IMR-90 (cell line): ENCODE results near the gene ZNF853. TPM values are rescaled to one million over a fixed set of nuclear protein-coding genes. Genes with fewer than 3 reads are reported as not detected.

Experiments
- ATAC-seq: fragments of 200-7000 bp; cut with Tn5 transposase; 2 replicates; pipeline ENCODE4 v1.9.1; 2020; ENCODE audit warnings: low read depth, mild to moderate bottlenecking, moderate library complexity
- BruUV-seq: library from RNA; stranded (reverse); fragments of 400-500 nt; replicated peaks from 2 replicates; lab custom pipeline; 2021; lab: Mats Ljungman, UMichigan
- CTCF ChIA-PET: fragments of 300-600 bp; formaldehyde crosslinking; extraction: SDS; loops from one replicate; lab custom pipeline; 2021; ENCODE audit warnings: antibody characterized with exemption; lab: Yijun Ruan, JAX
- POLR2A ChIA-PET: fragments of 300-600 bp; sonication (Branson Sonifier 250); formaldehyde crosslinking; loops from one replicate; lab custom pipeline; 2022; ENCODE audit warnings: antibody characterized with exemption; ENCODE audit not compliant: unreplicated experiment; lab: Charles Lee
- DNase-seq: peaks from one replicate; pipeline ENCODE4 v3.0.0; 2013
- H2AFZ ChIP-seq: replicated peaks from 2 replicates; pipeline ENCODE3; 2013; ENCODE audit warnings: low read length, mild to moderate bottlenecking; ENCODE audit not compliant: poor library complexity
- H2AK5ac ChIP-seq: 2 replicates; pipeline ENCODE4 v1.6.1; 2013; ENCODE audit warnings: low read depth, low read length, inconsistent platforms
- H2AK9ac ChIP-seq: replicated peaks from 2 replicates; pipeline ENCODE3; 2013; ENCODE audit warnings: mild to moderate bottlenecking, low read depth, low read length, moderate library complexity; ENCODE audit not compliant: poor library complexity
- H2BK120ac ChIP-seq: 2 replicates; pipeline ENCODE4 v1.6.1; 2013; ENCODE audit warnings: low read depth, low read length, inconsistent platforms
- H2BK15ac ChIP-seq: 3 replicates; pipeline ENCODE4 v1.6.1; 2013; ENCODE audit warnings: low read depth, low read length, inconsistent platforms
- H2BK20ac ChIP-seq: 2 replicates; pipeline ENCODE4 v1.6.1; 2013; ENCODE audit warnings: low read depth, mild to moderate bottlenecking, inconsistent platforms, low read length, moderate library complexity
- H2BK5ac ChIP-seq: 2 replicates; pipeline ENCODE4 v1.6.1; 2013; ENCODE audit warnings: mild to moderate bottlenecking, low read depth, low read length, inconsistent platforms; ENCODE audit not compliant: poor library complexity, severe bottlenecking
- H3K14ac ChIP-seq: replicated peaks from 2 replicates; pipeline ENCODE4 v1.6.1; 2013; ENCODE audit warnings: low read depth, low read length, inconsistent platforms
- H3K18ac ChIP-seq: 2 replicates; pipeline ENCODE4 v1.6.1; 2013; ENCODE audit warnings: low read depth, low read length, control low read depth
- H3K23ac ChIP-seq: 2 replicates; pipeline ENCODE4 v1.6.1; 2013; ENCODE audit warnings: low read depth, low read length, inconsistent platforms
- H3K27ac ChIP-seq: 2 replicates; pipeline ENCODE4 v1.5.1; 2013; ENCODE audit warnings: mild to moderate bottlenecking, control low read depth, low read length; ENCODE audit not compliant: insufficient read depth
- H3K27me3 ChIP-seq: 2 replicates; pipeline ENCODE4 v1.6.1; 2013; ENCODE audit warnings: low read length; ENCODE audit not compliant: control insufficient read depth, insufficient read depth
- H3K36me3 ChIP-seq: 2 replicates; pipeline ENCODE4 v1.6.1; 2013; ENCODE audit warnings: low read length, mixed read lengths; ENCODE audit not compliant: control insufficient read depth, insufficient read depth
- H3K4ac ChIP-seq: 2 replicates; pipeline ENCODE4 v1.6.1; 2013; ENCODE audit warnings: low read depth, low read length, inconsistent platforms
- H3K4me1 ChIP-seq: 2 replicates; pipeline ENCODE4 v1.6.1; 2013; ENCODE audit warnings: low read length, mixed read lengths; ENCODE audit not compliant: control insufficient read depth, insufficient read depth
- H3K4me2 ChIP-seq: 2 replicates; pipeline ENCODE4 v1.6.1; 2013; ENCODE audit warnings: low read depth, mild to moderate bottlenecking, control low read depth, low read length, moderate library complexity
- H3K4me3 ChIP-seq: 2 replicates; pipeline ENCODE4 v1.5.1; 2013; ENCODE audit warnings: low read depth, mild to moderate bottlenecking, control low read depth, low read length, moderate library complexity; ENCODE audit not compliant: insufficient read depth
- H3K56ac ChIP-seq: 2 replicates; pipeline ENCODE4 v1.6.1; 2013; ENCODE audit warnings: low read length, inconsistent platforms; ENCODE audit not compliant: insufficient read depth; ENCODE audit errors: extremely low read depth
- H3K79me1 ChIP-seq, 2 experiments: 2 replicates each; pipeline ENCODE4 v1.6.1; 2013; ENCODE audit warnings: low read length in 2 of 2, inconsistent platforms in 1 of 2, low read depth in 1 of 2
- H3K9ac ChIP-seq: 2 replicates; pipeline ENCODE4 v1.6.1; 2013; ENCODE audit warnings: low read depth, low read length, control low read depth
- H3K9me1 ChIP-seq: 2 replicates; pipeline ENCODE4 v1.6.1; 2013; ENCODE audit warnings: low read length, inconsistent platforms; ENCODE audit not compliant: insufficient read depth
- H3K9me3 ChIP-seq: 2 replicates; pipeline ENCODE4 v1.6.1; 2013; ENCODE audit warnings: low read length; ENCODE audit not compliant: control insufficient read depth, insufficient read depth
- H4K20me1 ChIP-seq: 2 replicates; pipeline ENCODE4 v1.6.1; 2013; ENCODE audit warnings: low read length, inconsistent platforms; ENCODE audit not compliant: insufficient read depth
- H4K5ac ChIP-seq: 2 replicates; pipeline ENCODE4 v1.6.1; 2013; ENCODE audit warnings: mild to moderate bottlenecking, low read depth, low read length, control low read depth
- H4K8ac ChIP-seq, 2 experiments: 2 replicates each; pipeline ENCODE4 v1.6.1; 2013; ENCODE audit warnings: low read depth in 2 of 2, low read length in 2 of 2, control low read depth in 1 of 2, inconsistent platforms in 1 of 2
- H4K91ac ChIP-seq: 2 replicates; pipeline ENCODE4 v1.6.1; 2013; ENCODE audit warnings: low read depth, low read length, inconsistent platforms; ENCODE audit not compliant: insufficient read depth
- CEBPB ChIP-seq: IDR thresholded peaks from 2 replicates; pipeline ENCODE4 v1.6.1; 2012; ENCODE audit warnings: low read depth, low read length, improper control_type of control experiment
- CHD1 ChIP-seq: IDR thresholded peaks from 2 replicates; pipeline ENCODE4 v1.6.1; 2012; ENCODE audit warnings: low read depth, low read length, improper control_type of control experiment
- CTCF ChIP-seq: conservative IDR thresholded peaks from 2 replicates; pipeline ENCODE4 v1.5.1; 2012; ENCODE audit warnings: mild to moderate bottlenecking, low read depth, low read length, improper control_type of control experiment
- ELK1 ChIP-seq: fragments of 150-350 bp; IDR thresholded peaks from 2 replicates; pipeline ENCODE4 v1.6.1; 2016; ENCODE audit warnings: low read depth, mild to moderate bottlenecking, low read length, moderate library complexity, borderline replicate concordance
- FOS ChIP-seq: fragments of 150-350 bp; IDR thresholded peaks from 2 replicates; pipeline ENCODE4 v1.6.1; 2016; ENCODE audit warnings: low read depth, low read length
- MAFK ChIP-seq: IDR thresholded peaks from 2 replicates; pipeline ENCODE4 v1.6.1; 2012; ENCODE audit warnings: low read depth, low read length, improper control_type of control experiment
- MAZ ChIP-seq: IDR thresholded peaks from 2 replicates; pipeline ENCODE4 v1.6.1; 2012; ENCODE audit warnings: low read depth, mild to moderate bottlenecking, low read length, improper control_type of control experiment, moderate library complexity, borderline replicate concordance
- MXI1 ChIP-seq: IDR thresholded peaks from 2 replicates; pipeline ENCODE4 v1.6.1; 2012; ENCODE audit warnings: low read depth, mild to moderate bottlenecking, low read length, moderate library complexity, borderline replicate concordance
- NFE2L2 ChIP-seq: fragments of 150-350 bp; IDR thresholded peaks from 2 replicates; pipeline ENCODE4 v1.6.1; 2016; ENCODE audit warnings: low read depth, mild to moderate bottlenecking, low read length
- POLR2A ChIP-seq: IDR thresholded peaks from 2 replicates; pipeline ENCODE4 v1.6.1; 2012; ENCODE audit warnings: mild to moderate bottlenecking, low read depth, low read length
- RAD21 ChIP-seq: IDR thresholded peaks from 2 replicates; pipeline ENCODE4 v1.6.1; 2012; ENCODE audit warnings: low read length, improper control_type of control experiment
- USF2 ChIP-seq: fragments of 150-350 bp; IDR thresholded peaks from 2 replicates; pipeline ENCODE4 v1.6.1; 2017; ENCODE audit warnings: mild to moderate bottlenecking, antibody characterized with exemption, low read length, low read depth
- WGBS, 2 experiments: methylation state at CpG; one replicate each; pipeline versions ENCODE4 v1.1.5 to v1.1.7; 2013; ENCODE audit warnings: missing lambda C conversion rate in 2 of 2; ENCODE audit not compliant: insufficient read length in 1 of 2; ENCODE audit errors: extremely low coverage in 2 of 2; 5-methylcytosine and 5-hydroxymethylcytosine counted together
- dilution Hi-C: fragments of 300-500 bp; cut with HindIII; formaldehyde crosslinking; loops from one replicate; pipeline ENCODE4 v1.14.3; 2018; ENCODE audit warnings: low sequenced_read_pairs; ENCODE audit not compliant: unreplicated experiment
- in situ Hi-C: fragments of 300-500 bp; cut with MboI; formaldehyde crosslinking; loops from 3 replicates; pipeline ENCODE4 v1.14.3; 2019; ENCODE audit warnings: low sequenced_read_pairs, inconsistent platforms, mixed read lengths
- intact Hi-C: fragments of 100-400 bp; cut with micrococcal nuclease; formaldehyde crosslinking; loops from 2 replicates; pipeline ENCODE4 v1.10.0; 2022
- polyA plus RNA-seq, 3 experiments: library from polyadenylated mRNA; depleted of rRNA; stranded (reverse); fragments of >200 nt; gene quantifications; 2 replicates each; pipeline ENCODE4 v1.2.3, GENCODE V29; 2012; ENCODE audit warnings: low replicate concordance in 1 of 3
- total RNA-seq: library from RNA; depleted of rRNA; stranded (reverse); fragments of >200 nt; gene quantifications from 2 replicates; pipeline ENCODE4 v1.2.3, GENCODE V29; 2012

ZNF853 gene
- total and polyA plus RNA-seq, 2 of the 4 experiments (the other 2 are of a cell fraction) = 3.4 TPM

DNA sequence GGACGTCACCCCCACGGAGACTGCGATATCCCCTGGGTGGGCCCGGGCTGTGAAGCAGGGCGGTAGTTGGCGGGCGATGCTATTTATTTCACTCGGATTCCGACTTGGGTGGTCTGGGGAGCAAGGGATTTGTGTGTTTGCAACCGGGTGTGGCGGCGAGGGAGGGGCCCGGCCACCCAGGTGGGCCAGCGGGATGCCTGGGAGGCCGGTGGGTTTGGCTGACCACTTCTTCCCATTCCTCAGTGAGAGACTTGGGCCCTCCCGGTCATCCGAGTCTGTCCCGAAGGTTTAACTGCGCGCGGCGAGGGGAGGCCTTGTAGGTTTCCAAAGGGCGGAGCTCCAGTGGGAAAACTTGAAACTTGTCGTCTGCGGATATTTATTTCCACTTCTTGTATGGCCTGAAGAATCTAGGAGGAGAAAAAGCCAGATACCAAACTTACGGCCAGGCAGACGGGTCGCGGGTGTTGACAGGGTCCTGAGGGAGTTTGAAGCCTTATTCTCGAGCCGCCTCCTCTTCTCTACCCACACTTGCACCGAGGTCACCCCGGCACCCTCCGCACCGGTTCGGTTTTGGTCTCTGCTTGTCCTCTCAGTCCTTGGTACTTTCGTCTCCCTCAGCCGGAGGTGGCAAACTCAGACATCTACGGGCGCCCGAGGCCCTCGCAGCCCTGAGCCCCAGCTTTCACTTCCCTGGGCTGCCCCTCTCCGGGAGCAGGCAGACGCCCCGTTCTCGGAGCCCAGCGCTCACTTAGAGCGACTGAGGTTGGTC, 39.6 kb downstream of the ZNF853 start (continued):
- no peak for TF ChIP-seq CHD1
- no peak for TF ChIP-seq FOS

DNA sequence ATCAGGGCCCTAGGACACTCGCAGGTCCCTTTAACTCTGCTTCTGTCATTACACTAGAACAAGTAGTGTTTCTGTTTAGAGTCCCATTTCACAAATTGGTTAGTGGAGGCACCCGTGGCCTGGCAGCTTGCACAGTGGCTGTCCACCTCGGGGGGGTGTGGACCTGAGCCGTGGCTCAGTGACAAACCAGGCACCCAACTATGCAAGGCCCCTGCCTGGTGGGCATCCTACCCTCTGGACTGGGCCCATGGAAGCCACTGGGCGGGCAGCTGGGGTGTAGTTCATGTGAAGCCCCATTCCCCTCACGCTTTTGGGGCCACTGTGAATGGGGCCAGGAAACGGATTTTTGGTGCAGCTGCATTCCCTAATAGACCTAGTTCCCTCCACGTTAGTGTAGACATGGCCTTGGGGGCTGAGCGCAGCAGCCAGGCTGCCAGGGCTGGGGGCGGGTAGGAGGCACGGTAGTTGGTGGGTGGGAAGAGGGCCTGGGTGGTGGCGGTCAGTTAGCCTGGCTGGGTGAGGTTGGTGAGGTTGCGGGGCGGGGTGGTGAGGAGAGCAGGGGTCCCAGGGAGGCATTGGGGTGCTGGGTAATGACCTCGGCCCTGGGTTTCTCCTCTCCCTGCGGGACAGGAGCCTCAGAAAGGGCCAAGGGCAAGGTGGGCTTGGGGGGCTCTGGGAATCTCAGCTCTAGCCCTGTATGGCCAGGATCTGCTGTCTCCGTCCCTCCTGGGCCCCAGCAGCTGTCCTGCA, 40.4 kb downstream of the ZNF853 start:
- dilution Hi-C loops = no loop called here
- TF ChIP-seq NFE2L2 (no peak), CEBPB (no peak), USF2 (no peak), CTCF (no peak), MAFK (no peak), RAD21 (no peak), MXI1 (no peak), ELK1 (no peak), POLR2A (no peak), MAZ (no peak)

More for the DNA sequence above, 40.4 kb downstream of the ZNF853 start:
- H3K36me3 ChIP-seq = peaks cover 55% of the 10 kb centered on the region
- POLR2A ChIA-PET = no interaction called here
- no peak overlapping the region for H3K4me2 ChIP-seq
- H3K9ac ChIP-seq = no peak overlapping the region
- 92% methylated on average over 8 of the region's 17 CpGs; no CpG with 5 or more reads in 1 of the 2 experiments for WGBS, 2 experiments
- no peak overlapping the region for H2BK120ac ChIP-seq
- no peak overlapping the region for H2AK9ac ChIP-seq
- H3K9me3 ChIP-seq = peaks cover 29% of the 10 kb centered on the region
- no peaks in the 10 kb centered on the region for H3K9me1 ChIP-seq
- no peak overlapping the region for H3K56ac ChIP-seq
- H2AFZ ChIP-seq = no peak overlapping the region
- no peak overlapping the region for H4K8ac ChIP-seq
- intact Hi-C loops (no loop called here), in situ Hi-C loops (no loop called here)
- H3K4me3 ChIP-seq = no peak overlapping the region
- H3K4me1 ChIP-seq = no peaks in the 10 kb centered on the region
- H4K5ac ChIP-seq = no peak overlapping the region
- ATAC-seq = no peak
- H2AK5ac ChIP-seq = no peak overlapping the region
- no peak overlapping the region for H3K4ac ChIP-seq
- CTCF ChIA-PET = no interaction called here
- no peaks in the 10 kb centered on the region for H3K79me1 ChIP-seq
- BruUV-seq = TSS peak; percentile 72
- H4K20me1 ChIP-seq = no peaks in the 10 kb centered on the region
- H2BK20ac ChIP-seq = no peak overlapping the region
- H3K14ac ChIP-seq = no peak overlapping the region
- no peak for DNase-seq
- no peak overlapping the region for H3K23ac ChIP-seq
- H2BK5ac ChIP-seq = no peak overlapping the region
- no peak overlapping the region for H3K27ac ChIP-seq
- no peak overlapping the region for H2BK15ac ChIP-seq
- H3K27me3 ChIP-seq = no peaks in the 10 kb centered on the region; the same call in 1 of the 2 replicates
- H3K18ac ChIP-seq = no peak overlapping the region
- no peak overlapping the region for H4K91ac ChIP-seq
